SHP77 (cell line): ENCODE results near the gene COG2.
A peak's percentile ranks its signal among the peaks of the same experiment; 100 is the strongest.
"Not testable (repeated sequence)": the region's sequence is repeated elsewhere in the genome, so short reads cannot be mapped to it uniquely, and the experiment has no call there.

Source experiments
- DNase-seq, 2 experiments: peaks; one replicate each; lab custom pipeline; 2025; lab: John Stamatoyannopoulos, UW

Gene COG2

GRCh38 chr1:230642263-230642959, at the start of gene COG2:
Gene COG2, plus strand, starts transcription at chr1:230642481. Its CDS starts 126 bp downstream, at chr1:230642607.
- DNase-seq: peak; percentile 86 to 93

- DNase-seq: no peak
Measured at GRCh38 chr1:230592848-230593414, 49.4 kb upstream of the COG2 start.

GRCh38 chr1:230594214-230594773, 48.0 kb upstream of the COG2 start:
- DNase-seq: no peak

- DNase-seq: no peak
Measured at GRCh38 chr1:230595181-230595580, 47.1 kb upstream of the COG2 start.

- no peak for DNase-seq
Measured at GRCh38 chr1:230596306-230596705, 46.0 kb upstream of the COG2 start.

- DNase-seq: no peak
Measured at GRCh38 chr1:230598745-230599144, 43.5 kb upstream of the COG2 start.

GRCh38 chr1:230599926-230600656, 42.2 kb upstream of the COG2 start:
- DNase-seq: no peak

- DNase-seq: not testable (repeated sequence)
Measured at GRCh38 chr1:230600657-230601400, 41.5 kb upstream of the COG2 start.

GRCh38 chr1:230609208-230609607, 33.1 kb upstream of the COG2 start:
- DNase-seq: no peak

- DNase-seq: no peak
Measured at GRCh38 chr1:230610589-230610988, 31.7 kb upstream of the COG2 start.

GRCh38 chr1:230611128-230611877, 31.0 kb upstream of the COG2 start:
- DNase-seq: no peak

- no peak for DNase-seq
Measured at GRCh38 chr1:230611878-230612235, 30.4 kb upstream of the COG2 start.

GRCh38 chr1:230612651-230613050, 29.6 kb upstream of the COG2 start:
- no peak for DNase-seq

GRCh38 chr1:230614121-230614520, 28.2 kb upstream of the COG2 start:
- no peak for DNase-seq

GRCh38 chr1:230618537-230618936, 23.7 kb upstream of the COG2 start:
- DNase-seq: no peak

- no peak for DNase-seq
Measured at GRCh38 chr1:230620649-230621323, 21.5 kb upstream of the COG2 start.

- no peak for DNase-seq
Measured at GRCh38 chr1:230621324-230622030, 20.8 kb upstream of the COG2 start.

GRCh38 chr1:230622151-230622550, 20.1 kb upstream of the COG2 start:
- no peak for DNase-seq

GRCh38 chr1:230624097-230624713, 18.1 kb upstream of the COG2 start:
- DNase-seq: no peak

- no peak for DNase-seq
Measured at GRCh38 chr1:230626232-230626631, 16.0 kb upstream of the COG2 start.
